Left ventricle myocardium superior (tissue), 1 donor: ENCODE results near the gene KLRK1. TPM values are rescaled to one million over a fixed set of nuclear protein-coding genes. Genes with fewer than 3 reads are reported as not detected.
"Not testable (repeated sequence)": the region's sequence is repeated elsewhere in the genome, so short reads cannot be mapped to it uniquely, and the experiment has no call there.

Experiments
- ATAC-seq: fragments of 200-7000 bp; cut with Tn5 transposase; one replicate; pipeline ENCODE4 v1.9.1; 2020; ENCODE audit warnings: mild to moderate bottlenecking, moderate library complexity
- DNase-seq: peaks from one replicate; pipeline ENCODE4 v3.0.0-alpha.2; 2020
- intact Hi-C: fragments of 100-400 bp; cut with micrococcal nuclease; formaldehyde crosslinking; loops from one replicate; pipeline ENCODE4 v1.11.0; 2022
- long read RNA-seq: library from polyadenylated mRNA; unstranded; transcript quantifications from one replicate; pipeline ENCODE4 v2.0.0, GENCODE V29; 2021
- total RNA-seq: library from RNA; stranded (reverse); fragmentation: NEBNext Ultra II Directional; extraction: Animal tissue kit (Norgen Biotek cat#: 25700); gene quantifications from one replicate; pipeline ENCODE4 v1.2.1, GENCODE V29; 2021
- donor health status: DM: no; HTN: yes; CAD: no; lungs with severe emphysema.

KLRK1 gene
- total RNA-seq, result not detected
- long read RNA-seq, result 0 reads

- intact Hi-C loops, result no loop called here
- DNase-seq, result no peak
- no peak for ATAC-seq
These were observed at the start of gene KLRK1 for GRCh38 chr12:10389904-10390303. KLRK1 (minus strand) TSS chr12:10390041; CDS start chr12:10388810, 1,231 bp downstream.

DNA sequence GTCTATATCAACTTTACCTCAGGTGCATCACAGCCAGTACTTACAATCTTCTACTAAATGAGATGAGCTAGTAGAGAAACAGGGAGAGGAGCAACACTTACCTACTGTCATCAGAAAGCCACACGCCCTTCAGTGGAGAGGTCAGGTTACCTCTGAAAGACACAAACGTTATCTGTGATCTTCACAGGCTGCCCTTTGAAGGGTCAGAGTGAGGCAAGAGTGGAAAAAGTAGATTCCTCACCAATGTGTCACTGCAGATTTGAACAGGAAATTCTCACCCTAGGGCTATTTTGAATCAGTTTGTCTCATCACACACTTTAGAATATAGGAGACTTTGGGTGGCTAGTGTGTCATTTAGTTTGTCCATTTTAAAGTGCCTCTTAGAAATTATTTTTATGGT lies 47.8 kb upstream of the KLRK1 start:
- ATAC-seq, intact Hi-C loops, DNase-seq: not testable (repeated sequence)

DNA sequence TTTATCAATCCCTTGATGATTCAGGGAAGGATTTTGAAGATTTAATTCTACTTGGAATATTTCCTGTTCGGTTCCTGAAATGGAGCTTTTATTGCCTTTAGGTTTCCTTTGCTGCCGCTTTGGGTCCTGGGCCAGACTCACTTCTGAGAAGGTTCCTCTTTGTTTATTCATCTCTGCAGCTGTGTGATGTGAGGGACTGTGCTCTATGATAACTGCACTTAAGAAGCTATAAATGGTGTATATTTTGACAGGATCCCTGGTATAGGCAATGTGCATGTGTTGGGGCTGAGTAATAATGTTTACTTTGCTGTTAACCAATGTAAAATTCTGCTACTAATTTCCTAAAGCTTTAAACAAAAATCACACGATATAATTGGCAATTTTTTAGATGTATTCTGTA lies 46.0 kb upstream of the KLRK1 start, which contains the start of gene KLRC2:
KLRC2 (minus strand) TSS at position 195 of the 400 bp plus-strand sequence; CDS start at position 171, 24 bp downstream.
- intact Hi-C loops, DNase-seq, ATAC-seq: not testable (repeated sequence)

DNA sequence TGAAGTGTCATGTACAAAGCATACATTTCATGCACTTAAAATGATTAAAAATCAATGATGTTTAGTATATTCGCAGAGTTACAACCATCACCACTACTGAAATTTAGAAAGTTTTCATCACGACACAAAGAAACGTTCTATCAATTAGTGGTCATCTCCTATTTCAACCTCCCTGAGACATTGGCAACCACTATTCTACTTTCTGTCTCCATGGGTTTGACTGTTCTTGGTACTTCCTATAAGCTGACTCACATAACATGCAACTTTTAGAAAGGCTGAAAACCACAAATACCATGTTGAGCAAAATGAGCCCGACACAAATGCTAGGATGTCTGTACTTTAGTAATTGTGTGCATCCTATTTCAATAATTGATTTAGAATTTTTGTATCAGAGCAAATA lies 40.8 kb upstream of the KLRK1 start:
- DNase-seq, ATAC-seq, intact Hi-C loops: not testable (repeated sequence)

- intact Hi-C loops, DNase-seq, ATAC-seq: not testable (repeated sequence)
These were observed 36.1 kb upstream of the KLRK1 start for GRCh38 chr12:10425938-10426337.

DNA sequence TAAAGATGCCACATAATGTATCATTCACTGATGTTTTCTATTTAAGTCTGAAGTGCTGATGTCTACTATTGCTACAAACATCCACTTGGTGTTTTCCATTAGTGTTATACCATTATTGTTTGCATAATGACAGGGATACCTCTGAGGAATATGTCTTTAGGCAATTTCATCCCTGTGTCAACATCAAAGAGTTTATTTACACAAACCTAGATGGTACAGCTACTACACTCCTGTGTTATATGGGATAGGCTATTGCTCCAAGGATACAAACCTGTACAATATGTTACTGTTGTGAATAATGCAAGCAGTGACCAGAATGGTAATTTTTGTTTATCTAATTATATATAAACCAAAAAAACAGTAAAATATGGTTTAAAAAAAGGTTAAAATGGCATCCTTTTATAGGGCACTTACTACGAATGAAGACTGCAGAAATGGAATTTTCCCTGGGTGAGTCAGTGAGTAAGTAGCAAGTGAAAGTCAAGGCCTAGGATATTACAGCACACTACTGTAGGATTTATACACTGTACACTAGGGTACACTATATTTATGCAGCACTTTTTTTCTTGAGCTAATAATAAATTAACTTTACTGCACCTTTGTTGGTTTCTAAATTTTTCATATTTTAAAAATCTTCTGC lies 34.5 kb upstream of the KLRK1 start:
- intact Hi-C loops, DNase-seq, ATAC-seq: not testable (repeated sequence)

DNA sequence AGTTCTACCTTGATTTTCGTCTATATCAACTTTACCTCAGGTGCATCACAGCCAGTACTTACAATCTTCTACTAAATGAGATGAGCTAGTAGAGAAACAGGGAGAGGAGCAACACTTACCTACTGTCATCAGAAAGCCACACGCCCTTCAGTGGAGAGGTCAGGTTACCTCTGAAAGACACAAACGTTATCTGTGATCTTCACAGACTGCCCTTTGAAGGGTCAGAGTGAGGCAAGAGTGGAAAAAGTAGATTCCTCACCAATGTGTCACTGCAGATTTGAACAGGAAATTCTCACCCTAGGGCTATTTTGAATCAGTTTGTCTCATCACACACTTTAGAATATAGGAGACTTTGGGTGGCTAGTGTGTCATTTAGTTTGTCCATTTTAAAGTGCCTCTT lies 32.3 kb upstream of the KLRK1 start:
- ATAC-seq, intact Hi-C loops, DNase-seq: not testable (repeated sequence)

GRCh38 chr12:10420334-10420733 lies 30.5 kb upstream of the KLRK1 start, which contains the start of gene KLRC3:
KLRC3 (minus strand) TSS chr12:10420595; CDS start chr12:10420550, 45 bp downstream.
- DNase-seq, ATAC-seq, intact Hi-C loops: not testable (repeated sequence)

DNA sequence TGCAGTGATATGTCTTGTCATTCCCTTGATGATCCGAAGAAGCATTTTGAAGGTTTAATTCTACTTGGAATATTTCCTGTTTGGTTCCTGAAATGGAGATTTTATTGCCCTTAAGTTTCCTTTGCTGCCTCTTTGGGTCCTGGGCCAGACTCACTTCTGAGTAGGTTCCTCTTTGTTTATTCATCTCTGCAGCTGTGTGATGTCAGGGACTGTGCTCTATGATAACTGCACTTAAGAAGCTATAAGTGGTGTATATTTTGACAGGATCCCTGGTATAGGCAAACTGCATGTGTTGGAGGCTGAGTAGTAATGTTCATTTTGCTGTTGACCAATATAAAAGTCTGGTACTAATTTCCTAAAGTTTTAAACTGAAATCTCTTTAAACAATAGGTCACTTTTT lies 19.6 kb upstream of the KLRK1 start, which contains the start of gene KLRC4:
KLRC4 (minus strand) TSS at position 366 of the 400 bp plus-strand sequence; CDS start at position 184, 182 bp downstream.
- intact Hi-C loops, result no loop called here
- ATAC-seq (no peak), DNase-seq (no peak)

DNA sequence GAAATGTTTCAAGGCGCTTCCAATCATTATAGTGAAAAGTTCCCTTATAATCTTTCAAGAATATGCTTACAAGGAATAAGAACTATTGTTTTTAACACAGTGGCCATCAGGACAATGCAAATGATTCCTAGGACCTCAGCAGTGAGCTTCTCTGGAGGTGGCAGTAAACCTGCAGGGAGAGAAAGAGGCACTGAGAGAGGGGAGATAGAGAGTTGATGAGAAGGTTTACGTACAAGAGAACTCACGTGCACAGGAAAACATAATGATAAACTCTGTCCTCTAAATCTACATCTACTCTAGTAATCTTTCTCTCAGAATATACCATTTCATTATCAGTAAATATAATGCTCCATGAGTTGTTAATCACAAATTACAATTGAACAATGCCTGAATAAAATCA lies 19.0 kb upstream of the KLRK1 start:
- intact Hi-C loops, result no loop called here
- no peak for ATAC-seq
- DNase-seq, result no peak

GRCh38 chr12:10406725-10407124 lies 16.9 kb upstream of the KLRK1 start:
- intact Hi-C loops, result no loop called here
- DNase-seq (no peak), ATAC-seq (no peak)

- DNase-seq, result no peak
- intact Hi-C loops, result no loop called here
- no peak for ATAC-seq
These were observed 15.5 kb upstream of the KLRK1 start for GRCh38 chr12:10405294-10405693.

- intact Hi-C loops, result no loop called here
- ATAC-seq (no peak), DNase-seq (no peak)
These were observed 15.0 kb upstream of the KLRK1 start for GRCh38 chr12:10404798-10405197.

GRCh38 chr12:10400829-10401228 lies 11.0 kb upstream of the KLRK1 start:
- intact Hi-C loops, result no loop called here
- ATAC-seq (no peak), DNase-seq (no peak)

GRCh38 chr12:10398168-10398567 lies 8.3 kb upstream of the KLRK1 start:
- DNase-seq, result no peak
- intact Hi-C loops, result no loop called here
- ATAC-seq, result no peak

DNA sequence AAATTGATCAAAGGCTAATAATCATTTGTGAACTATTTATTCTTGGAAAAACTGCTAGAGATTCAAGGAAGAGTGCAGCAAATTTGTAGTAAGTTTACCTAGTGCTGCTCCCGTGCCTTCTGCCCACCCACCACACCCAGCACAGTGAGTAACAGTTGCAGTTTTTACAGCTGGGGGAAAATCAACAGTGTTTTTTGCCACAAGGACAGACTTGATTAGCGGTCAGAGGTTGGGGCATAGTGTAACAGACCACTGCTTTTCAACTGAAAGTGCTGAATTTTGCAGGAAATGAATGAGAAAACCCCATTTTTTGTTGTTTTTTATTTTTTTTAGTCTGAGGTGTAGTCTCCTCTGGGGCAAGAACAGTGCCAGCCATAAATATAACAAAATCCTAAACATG lies 7.5 kb upstream of the KLRK1 start:
- no peak for DNase-seq
- intact Hi-C loops, result no loop called here
- no peak for ATAC-seq

GRCh38 chr12:10396176-10396575 lies 6.3 kb upstream of the KLRK1 start:
- intact Hi-C loops, ATAC-seq, DNase-seq: not testable (repeated sequence)

DNA sequence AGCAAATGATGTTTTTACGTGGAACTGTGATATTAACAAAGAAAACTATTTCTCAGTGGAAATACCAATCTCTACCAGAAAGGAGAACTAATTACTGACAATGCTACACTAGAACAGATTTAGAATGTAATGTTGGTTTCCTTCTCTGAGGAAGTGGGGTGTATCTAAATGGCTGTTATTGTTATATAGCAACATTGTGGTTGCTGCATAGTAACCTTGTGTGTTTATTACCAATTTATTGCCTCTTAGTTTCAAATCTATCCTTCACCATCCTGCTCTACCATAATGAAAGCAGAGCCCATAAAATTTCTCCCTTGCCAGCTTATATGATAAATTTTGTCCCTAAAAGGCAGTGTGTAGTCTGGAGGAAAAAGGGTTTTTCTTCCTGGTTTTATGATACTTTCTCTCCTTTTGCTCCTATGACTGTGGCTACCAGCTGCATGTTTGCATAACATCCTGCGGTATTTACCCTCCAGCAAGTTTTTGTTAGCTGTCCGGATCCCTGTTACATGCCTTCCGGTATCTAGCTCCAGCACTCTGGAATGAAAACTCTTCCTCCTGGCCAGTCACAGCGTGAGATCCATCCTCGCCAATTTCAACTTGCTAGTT lies 5.7 kb upstream of the KLRK1 start:
- ATAC-seq (peak; percentile 85), DNase-seq (peak; percentile 24)
- intact Hi-C loops, result no loop called here

DNA sequence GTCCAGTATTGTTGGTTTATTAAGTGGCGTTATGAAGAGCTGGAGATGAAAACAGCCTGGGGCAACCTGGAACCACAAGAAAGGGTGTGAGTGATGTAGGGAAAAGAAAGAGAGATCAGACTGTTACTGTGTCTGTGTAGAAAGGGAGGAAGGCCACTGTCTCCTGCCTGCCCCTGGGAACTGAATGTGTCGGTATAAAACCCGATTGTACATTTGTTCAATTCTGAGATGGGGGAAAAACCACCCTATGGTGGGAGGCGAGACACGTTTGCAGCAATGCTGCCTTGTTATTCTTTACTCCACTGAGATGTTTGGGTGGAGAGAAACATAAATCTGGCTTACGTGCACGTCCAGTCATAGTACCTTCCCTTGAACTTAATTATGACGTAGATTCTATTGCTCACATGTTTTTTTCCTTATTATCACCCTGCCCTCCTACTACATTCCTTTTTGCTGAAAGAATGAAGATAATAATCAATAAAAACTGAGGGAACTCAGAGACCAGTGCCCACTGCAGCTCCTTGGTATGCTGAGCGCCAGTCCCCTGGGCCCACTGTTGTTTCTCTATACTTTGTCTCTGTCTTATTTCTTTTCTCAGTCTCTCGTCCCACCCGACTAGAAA lies 4.8 kb upstream of the KLRK1 start:
- ATAC-seq, intact Hi-C loops, DNase-seq: not testable (repeated sequence)

DNA sequence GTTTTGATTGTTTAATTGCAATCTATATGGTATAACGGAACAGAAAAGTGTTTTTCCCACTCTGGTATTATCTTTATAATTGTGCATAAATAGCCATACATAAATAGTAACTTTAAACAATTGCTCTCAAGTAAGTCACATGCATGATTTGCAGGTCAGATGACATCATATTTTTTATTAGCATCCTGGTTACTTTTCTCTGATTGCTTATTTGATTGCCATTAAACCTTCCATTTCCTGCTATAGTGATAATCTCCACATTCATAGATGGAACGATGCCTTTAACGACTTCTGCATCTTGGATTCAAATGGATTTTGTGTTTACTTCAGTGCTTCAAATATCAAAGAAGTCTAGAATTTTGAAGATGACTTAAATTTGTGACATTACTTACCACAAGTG lies 3.5 kb upstream of the KLRK1 start:
- intact Hi-C loops, result no loop called here
- no peak for ATAC-seq
- DNase-seq, result no peak
